Chondrocyte (in vitro differentiated cells): Measurements from ENCODE around the gene ANKRD39. TPM values are rescaled to one million over a fixed set of nuclear protein-coding genes. Genes with fewer than 3 reads are reported as not detected.

Source experiments
- DNase-seq: peaks from one replicate; pipeline ENCODE4 v3.0.0; 2021; ENCODE audit warnings: mixed read lengths, low spot score
- H3K27ac Mint-ChIP-seq: one replicate; pipeline ENCODE4 v1.8.0; 2021; ENCODE audit warnings: mild to moderate bottlenecking, moderate library complexity, mixed read lengths; ENCODE audit not compliant: unreplicated experiment
- H3K27me3 Mint-ChIP-seq: 2 replicates; pipeline ENCODE4 v1.8.0; 2021; ENCODE audit warnings: low read depth, mixed read lengths
- H3K36me3 Mint-ChIP-seq: 2 replicates; pipeline ENCODE4 v1.8.0; 2021; ENCODE audit warnings: low read depth, mixed read lengths
- H3K4me1 Mint-ChIP-seq: 2 replicates; pipeline ENCODE4 v1.8.0; 2021; ENCODE audit warnings: low read depth, mild to moderate bottlenecking, mixed read lengths
- H3K4me3 Mint-ChIP-seq: one replicate; pipeline ENCODE4 v1.8.0; 2021; ENCODE audit warnings: mild to moderate bottlenecking, moderate library complexity, mixed read lengths; ENCODE audit not compliant: unreplicated experiment
- H3K9me3 Mint-ChIP-seq: 2 replicates; pipeline ENCODE4 v1.8.0; 2021; ENCODE audit warnings: low read depth, mixed read lengths
- microRNA-seq: library from miRNA; unstranded; fragments of <30 nt; microRNA quantifications from one replicate; pipeline ENCODE4 v1.2.0, GENCODE V29; 2020; ENCODE audit warnings: borderline number of aligned reads
- total RNA-seq: library from RNA; stranded (reverse); gene quantifications from 3 replicates; pipeline ENCODE4 v1.2.1, GENCODE V29; 2021
- TF ChIP-seq, protein P1 (sequence below): fragments of 200-600 bp; sonication (generic); IDR thresholded peaks from 2 replicates; pipeline ENCODE4 v1.5.0; 2021; ENCODE audit warnings: antibody characterized with exemption, mild to moderate bottlenecking, moderate library complexity

The ANKRD39 gene
- total RNA-seq, 1 donor from 2014 or later: 7.9 TPM

DNA sequence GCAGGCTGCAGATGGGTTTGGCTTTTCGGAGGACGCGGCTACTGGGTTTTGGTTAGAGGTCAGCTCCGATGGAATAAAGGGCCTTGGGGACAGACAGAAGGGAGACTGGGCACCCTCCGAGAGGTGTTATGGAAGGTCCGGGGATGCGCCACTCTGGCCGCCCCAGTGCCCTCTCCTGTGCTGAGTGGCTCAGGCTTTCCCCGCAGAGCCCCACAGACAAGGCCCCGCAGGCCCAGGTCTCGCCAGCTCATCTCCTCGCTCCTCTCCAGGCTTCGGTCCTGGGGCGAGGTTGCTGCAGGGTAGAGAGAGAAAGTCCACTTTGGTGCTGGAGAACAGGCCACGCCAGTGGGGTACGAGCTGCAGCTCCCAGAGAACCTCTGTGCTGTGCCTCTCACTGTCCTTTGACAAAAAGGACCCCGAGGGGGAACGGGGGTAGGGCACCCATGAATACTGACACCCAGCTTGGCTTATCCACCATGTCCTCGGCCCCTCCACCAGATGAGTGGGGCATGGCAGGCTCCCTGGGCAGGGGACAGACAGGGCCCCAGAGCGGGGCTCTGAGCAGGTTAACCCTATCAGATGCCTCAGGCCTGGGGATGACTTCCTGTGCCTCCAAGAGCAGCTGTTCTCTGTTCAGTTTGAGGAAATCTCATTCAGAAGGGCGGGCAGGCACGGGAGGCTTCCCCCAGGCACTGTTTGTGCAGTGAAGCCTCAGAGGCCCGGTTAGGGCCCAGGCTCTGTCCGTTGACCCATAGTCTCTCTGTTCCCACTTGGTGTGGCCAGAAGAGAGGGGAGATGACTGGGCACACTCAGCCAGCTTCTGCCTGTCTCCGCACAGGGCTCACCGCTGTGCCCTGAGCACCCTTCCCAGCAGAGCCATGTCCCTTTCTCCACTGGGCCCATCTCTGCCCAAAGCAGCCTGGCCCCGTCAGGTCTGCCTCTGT, 57.5 kb downstream of the ANKRD39 start:
- Mint-ChIP-seq H3K36me3 (no peaks in the 10 kb centered on the region), H3K4me3 (no peak overlapping the region), H3K27ac (no peak overlapping the region), H3K9me3 (no peaks in the 10 kb centered on the region), H3K4me1 (no peaks in the 10 kb centered on the region), H3K27me3 (no peaks in the 10 kb centered on the region)
- TF ChIP-seq, protein P1, sequence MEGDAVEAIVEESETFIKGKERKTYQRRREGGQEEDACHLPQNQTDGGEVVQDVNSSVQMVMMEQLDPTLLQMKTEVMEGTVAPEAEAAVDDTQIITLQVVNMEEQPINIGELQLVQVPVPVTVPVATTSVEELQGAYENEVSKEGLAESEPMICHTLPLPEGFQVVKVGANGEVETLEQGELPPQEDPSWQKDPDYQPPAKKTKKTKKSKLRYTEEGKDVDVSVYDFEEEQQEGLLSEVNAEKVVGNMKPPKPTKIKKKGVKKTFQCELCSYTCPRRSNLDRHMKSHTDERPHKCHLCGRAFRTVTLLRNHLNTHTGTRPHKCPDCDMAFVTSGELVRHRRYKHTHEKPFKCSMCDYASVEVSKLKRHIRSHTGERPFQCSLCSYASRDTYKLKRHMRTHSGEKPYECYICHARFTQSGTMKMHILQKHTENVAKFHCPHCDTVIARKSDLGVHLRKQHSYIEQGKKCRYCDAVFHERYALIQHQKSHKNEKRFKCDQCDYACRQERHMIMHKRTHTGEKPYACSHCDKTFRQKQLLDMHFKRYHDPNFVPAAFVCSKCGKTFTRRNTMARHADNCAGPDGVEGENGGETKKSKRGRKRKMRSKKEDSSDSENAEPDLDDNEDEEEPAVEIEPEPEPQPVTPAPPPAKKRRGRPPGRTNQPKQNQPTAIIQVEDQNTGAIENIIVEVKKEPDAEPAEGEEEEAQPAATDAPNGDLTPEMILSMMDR: no peak
- DNase-seq: no peak

DNA sequence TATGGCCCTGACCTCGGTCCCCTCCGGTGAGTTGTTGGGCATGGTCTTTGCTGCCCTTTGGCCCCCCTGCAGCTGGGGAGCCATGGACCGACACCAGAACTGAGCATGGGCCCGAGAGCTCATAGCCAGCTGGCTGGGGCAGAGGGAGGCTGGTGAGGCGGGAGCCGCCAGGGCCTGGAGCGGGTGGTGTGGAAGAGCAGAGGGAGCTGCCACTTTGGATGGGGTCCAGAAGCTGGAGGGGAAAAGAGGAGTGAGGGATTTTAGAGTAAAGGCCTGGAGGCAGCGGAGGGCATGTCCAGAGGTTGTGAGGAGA, 58.2 kb downstream of the ANKRD39 start:
- H3K27ac Mint-ChIP-seq: no peak overlapping the region
- H3K4me3 Mint-ChIP-seq: no peak overlapping the region
- no peaks in the 10 kb centered on the region for H3K4me1 Mint-ChIP-seq
- H3K36me3 Mint-ChIP-seq: no peaks in the 10 kb centered on the region
- DNase-seq: no peak
- TF ChIP-seq, protein P1: no peak
- H3K9me3 Mint-ChIP-seq: no peaks in the 10 kb centered on the region
- no peaks in the 10 kb centered on the region for H3K27me3 Mint-ChIP-seq

DNA sequence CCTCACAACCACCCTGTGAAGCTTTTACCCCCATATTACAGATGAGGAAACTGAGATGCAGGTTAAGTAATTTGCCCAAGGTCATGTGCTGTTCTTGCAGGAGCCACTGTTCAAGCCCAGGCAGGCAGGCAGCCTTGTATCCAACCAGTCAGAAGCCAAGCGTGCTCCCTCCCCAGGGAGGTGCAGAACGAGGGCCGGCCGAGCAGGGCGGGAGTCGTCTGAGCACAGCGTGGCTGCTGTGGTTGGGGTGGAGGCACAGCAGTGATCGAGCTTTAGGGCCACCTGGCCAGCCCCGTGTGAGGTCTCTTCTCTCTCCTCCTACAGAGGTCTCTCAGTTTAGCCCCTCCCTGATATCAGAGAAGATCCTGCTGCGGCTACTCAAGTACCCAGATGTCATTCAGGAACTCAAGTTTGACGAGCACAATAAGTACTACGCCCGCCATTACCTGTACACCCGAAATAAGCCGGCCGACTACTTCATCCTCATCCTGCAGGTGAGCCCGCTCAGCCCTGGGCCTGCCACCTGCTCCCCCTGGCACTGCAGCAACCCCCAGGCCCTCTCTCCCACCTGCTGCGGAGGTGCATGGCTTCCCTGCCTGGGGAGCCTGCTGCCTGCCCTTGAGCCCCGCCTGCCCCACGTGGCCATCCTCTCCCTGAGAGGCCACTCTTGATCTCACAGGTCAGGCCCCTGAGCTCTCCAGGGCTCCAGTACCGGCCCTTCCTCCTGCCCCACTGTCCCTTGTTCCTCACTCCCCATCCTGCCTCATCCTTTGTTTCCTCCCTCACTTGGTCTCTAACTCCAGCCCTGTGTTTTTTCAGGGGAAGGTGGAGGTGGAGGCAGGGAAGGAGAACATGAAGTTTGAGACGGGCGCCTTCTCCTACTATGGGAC, 58.8 kb downstream of the ANKRD39 start:
- H3K4me3 Mint-ChIP-seq: no peak overlapping the region
- no peak overlapping the region for H3K27ac Mint-ChIP-seq
- DNase-seq: no peak
- no peaks in the 10 kb centered on the region for H3K4me1 Mint-ChIP-seq
- H3K36me3 Mint-ChIP-seq: no peaks in the 10 kb centered on the region
- H3K27me3 Mint-ChIP-seq: no peaks in the 10 kb centered on the region
- no peaks in the 10 kb centered on the region for H3K9me3 Mint-ChIP-seq
- TF ChIP-seq, protein P1: no peak

Small RNA genes lying within 50 kb of the gene (microRNA-seq; reads per million reads assigned to microRNA genes)
- gene MIR3127: 4.4 reads per million

Other genes with a start within 250 kb of the ANKRD39 start
- gene KANSL3, start 219.7 kb downstream of the ANKRD39 start, total RNA-seq: 32.6 to 34.5 TPM (median 34.1 TPM) in 3 replicates
- gene FER1L5, start 215.3 kb downstream of the ANKRD39 start, total RNA-seq: not detected in 3 replicates
- 15.3 to 25.4 TPM (median 15.9 TPM) in 3 replicates for gene LMAN2L, start 118.0 kb downstream of the ANKRD39 start, total RNA-seq
- gene CNNM4, start 97.1 kb downstream of the ANKRD39 start, total RNA-seq: 7.6 to 8.3 TPM (median 7.7 TPM) in 3 replicates
- 10.2 to 14.0 TPM (median 10.4 TPM) in 3 replicates for gene CNNM3, start 41.7 kb downstream of the ANKRD39 start, total RNA-seq
- 1.9 to 4.4 TPM (median 3.2 TPM) in 3 replicates for gene ANKRD23, start 14.0 kb downstream of the ANKRD39 start, total RNA-seq
- 20.4 to 26.7 TPM (median 24.8 TPM) in 3 replicates for gene SEMA4C, start 12.1 kb upstream of the ANKRD39 start, total RNA-seq
- 0.47 TPM in 1 of 3 replicates, not detected in the others for gene FAM178B, start 128.6 kb upstream of the ANKRD39 start, total RNA-seq
- 19.2 to 24.8 TPM (median 23.2 TPM) in 3 replicates for gene FAHD2B, start 236.9 kb upstream of the ANKRD39 start, total RNA-seq